Non-pigmented ciliary epithelial cell (primary cell): Measurements from ENCODE around the gene DTNA.
A peak's percentile ranks its signal among the peaks of the same experiment; 100 is the strongest.

Source experiments
- DNase-seq: peaks from one replicate; pipeline ENCODE4 v3.0.0-alpha.2; 2010; ENCODE audit warnings: low read depth

The DTNA gene

GRCh38 chr18:34772887-34773286 is 62.8 kb downstream of the DTNA start:
- no peak for DNase-seq

- DNase-seq = no peak
Observed at GRCh38 chr18:34773378-34773777, 63.3 kb downstream of the DTNA start.

- no peak for DNase-seq
Observed at GRCh38 chr18:34773961-34774766, 64.1 kb downstream of the DTNA start.

GRCh38 chr18:34775461-34775860 is 65.4 kb downstream of the DTNA start:
- DNase-seq = no peak

GRCh38 chr18:34779112-34779511 is 69.0 kb downstream of the DTNA start:
- no peak for DNase-seq

GRCh38 chr18:34780856-34781255 is 70.8 kb downstream of the DTNA start:
- DNase-seq = no peak

- no peak for DNase-seq
Observed at GRCh38 chr18:34783501-34783900, 73.4 kb downstream of the DTNA start.

GRCh38 chr18:34786162-34786741 is 76.2 kb downstream of the DTNA start:
- no peak for DNase-seq

GRCh38 chr18:34787931-34788532 is 77.9 kb downstream of the DTNA start:
- no peak for DNase-seq

- no peak for DNase-seq
Observed at GRCh38 chr18:34789768-34790344, 79.8 kb downstream of the DTNA start.

- no peak for DNase-seq
Observed at GRCh38 chr18:34794348-34794747, 84.2 kb downstream of the DTNA start.

GRCh38 chr18:34795070-34795732 is 85.1 kb downstream of the DTNA start:
- no peak for DNase-seq

- no peak for DNase-seq
Observed at GRCh38 chr18:34796035-34796657, 86.0 kb downstream of the DTNA start.

GRCh38 chr18:34799291-34799690 is 89.2 kb downstream of the DTNA start:
- DNase-seq = no peak

GRCh38 chr18:34800381-34800780 is 90.3 kb downstream of the DTNA start:
- DNase-seq = no peak

GRCh38 chr18:34801774-34802173 is 91.7 kb downstream of the DTNA start:
- peak; percentile 26 for DNase-seq

- no peak for DNase-seq
Observed at GRCh38 chr18:34802959-34803358, 92.9 kb downstream of the DTNA start.

GRCh38 chr18:34803877-34804400 is 93.8 kb downstream of the DTNA start:
- DNase-seq = no peak

GRCh38 chr18:34805103-34805877 is 95.2 kb downstream of the DTNA start:
- no peak for DNase-seq

GRCh38 chr18:34805878-34806351 is 95.8 kb downstream of the DTNA start:
- no peak for DNase-seq

- no peak for DNase-seq
Observed at GRCh38 chr18:34806527-34806926, 96.4 kb downstream of the DTNA start.
